ENCODE results near the gene CCDC191.

- no peak for TF ChIP-seq CTCF (IDR thresholded peaks at IDR 0.05; ENCODE audit: borderline replicate concordance, extremely low read depth, low read length, poor library complexity, severe bottlenecking)
- no peak for TF ChIP-seq EZH2 (IDR thresholded peaks at IDR 0.05; ENCODE audit: borderline replicate concordance, low read depth, low read length, severe bottlenecking)
Observed at GRCh38 chr3:114067804-114068203, 11.5 kb upstream of the CCDC191 start.
